Limb (tissue), 2 donors: ENCODE results near the gene CD83.
"Not testable (repeated sequence)": the region's sequence is repeated elsewhere in the genome, so short reads cannot be mapped to it uniquely, and the experiment has no call there.

Source experiments
- DNase-seq, 2 donors: peaks; one replicate each; pipeline ENCODE4 v3.0.0-alpha.2; 2016; ENCODE audit errors: extremely low spot score in 2 of 2

Gene CD83

DNA sequence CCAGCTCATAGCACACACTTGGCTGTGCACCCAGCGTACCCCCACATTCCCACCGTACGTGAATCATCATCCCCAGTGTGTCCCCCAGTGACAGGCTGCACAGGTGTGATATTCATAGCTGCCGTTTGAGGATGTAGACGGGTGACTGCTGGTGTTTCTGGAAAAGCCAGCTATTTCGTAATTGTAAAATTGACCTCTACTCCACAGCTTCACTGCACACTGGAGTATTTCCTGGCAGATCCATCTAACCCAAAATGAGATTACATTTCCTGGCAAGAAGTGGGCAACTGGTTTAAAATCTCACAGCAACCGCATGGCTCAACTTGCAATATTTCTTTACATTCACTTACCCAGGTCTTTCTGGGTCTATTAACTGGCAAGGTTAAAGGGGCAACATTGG, 30.3 kb downstream of the CD83 start:
- no peak for DNase-seq

- DNase-seq: no peak
These were observed 30.9 kb downstream of the CD83 start for GRCh38 chr6:14148471-14148870.

DNA sequence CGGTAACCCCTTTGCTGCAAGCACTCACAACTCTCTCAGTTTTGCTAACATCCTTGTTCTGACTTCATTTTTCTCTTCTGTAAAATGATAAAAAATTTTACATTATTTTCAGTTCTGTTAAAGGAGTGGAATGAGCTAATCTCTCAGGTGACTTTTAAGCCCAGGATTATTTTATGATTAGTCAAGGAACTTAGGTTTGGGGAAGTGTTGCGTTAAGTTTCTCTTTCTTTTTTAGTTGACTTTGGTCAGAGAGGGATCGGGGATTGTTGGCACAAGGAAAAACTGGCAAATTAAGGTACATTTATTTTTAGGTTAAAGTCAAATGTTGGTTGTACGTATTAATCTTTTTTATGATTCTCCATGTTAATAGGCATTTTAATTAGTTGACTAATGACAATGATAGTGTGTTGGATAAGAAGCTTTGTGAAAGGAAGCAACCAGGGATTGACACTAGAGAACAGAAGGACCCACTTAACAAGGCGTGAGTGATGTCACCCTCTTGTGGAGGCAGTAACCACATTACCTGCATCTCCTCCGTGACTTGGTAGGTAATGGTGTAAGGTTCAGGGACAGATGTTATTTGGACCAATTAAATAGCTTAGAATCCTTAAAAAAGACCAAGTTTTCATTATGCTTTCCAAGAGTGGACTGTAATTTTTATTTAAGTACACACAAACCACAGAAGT, 31.6 kb downstream of the CD83 start:
- no peak for DNase-seq

DNA sequence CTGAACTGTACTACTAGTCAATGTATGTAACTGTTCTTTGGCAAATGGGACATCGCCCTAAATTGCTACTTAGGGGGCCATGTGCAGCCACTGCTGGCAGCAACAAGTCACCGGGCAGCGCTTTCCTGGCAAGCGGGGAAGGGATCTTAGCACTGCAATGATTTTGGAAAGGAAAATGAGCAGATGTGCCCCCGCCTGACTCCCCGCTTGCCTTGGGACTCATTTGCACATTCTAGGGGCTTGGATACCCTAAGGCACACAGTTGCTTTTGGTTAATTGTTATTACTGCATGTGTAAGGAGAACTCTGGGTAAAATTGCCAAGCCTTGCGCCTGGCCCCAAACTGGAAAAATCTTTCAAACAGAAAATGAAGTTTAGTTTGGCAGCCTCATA, 32.2 kb downstream of the CD83 start:
- no peak for DNase-seq

DNA sequence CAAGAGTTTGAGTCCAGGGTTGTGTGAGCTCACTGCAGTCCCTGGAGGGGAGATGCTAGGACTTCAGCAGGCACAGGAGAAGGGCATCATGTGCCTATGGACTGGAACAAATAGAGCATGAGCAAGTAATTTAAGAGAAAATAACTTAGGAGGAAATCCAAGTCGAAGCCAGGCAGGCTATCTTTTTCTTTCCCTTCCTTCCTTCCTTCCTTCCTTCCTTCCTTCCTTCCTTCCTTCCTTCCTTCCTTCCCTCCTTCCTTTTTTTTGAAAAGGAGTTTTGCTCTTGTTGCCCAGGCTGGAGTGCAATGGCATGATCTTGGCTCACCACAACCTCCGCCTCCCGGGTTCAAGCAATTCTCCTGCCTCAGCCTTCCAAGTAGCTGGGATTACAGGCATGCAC, 33.7 kb downstream of the CD83 start:
- not testable (repeated sequence) for DNase-seq

- DNase-seq: no peak
These were observed 34.2 kb downstream of the CD83 start for GRCh38 chr6:14151773-14152172.

DNA sequence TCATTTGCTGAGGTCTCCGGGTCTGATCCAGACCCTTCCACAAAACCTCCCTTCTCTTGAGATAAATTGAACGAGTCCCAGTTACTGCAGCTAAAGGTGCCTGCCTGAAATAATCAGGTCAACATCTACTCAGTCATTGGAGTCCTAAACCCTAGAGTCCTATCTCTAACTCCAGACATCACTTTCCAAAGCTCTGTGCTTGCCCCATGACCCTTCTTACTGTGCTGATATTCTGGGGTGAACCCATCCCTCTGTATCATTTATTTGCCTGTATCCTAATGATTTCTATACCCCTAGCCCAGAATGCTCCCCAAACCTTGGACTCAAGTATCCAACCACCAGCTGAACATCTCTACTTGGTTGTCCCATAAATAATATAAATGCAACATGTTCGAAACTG, 35.7 kb downstream of the CD83 start:
- DNase-seq: no peak

DNA sequence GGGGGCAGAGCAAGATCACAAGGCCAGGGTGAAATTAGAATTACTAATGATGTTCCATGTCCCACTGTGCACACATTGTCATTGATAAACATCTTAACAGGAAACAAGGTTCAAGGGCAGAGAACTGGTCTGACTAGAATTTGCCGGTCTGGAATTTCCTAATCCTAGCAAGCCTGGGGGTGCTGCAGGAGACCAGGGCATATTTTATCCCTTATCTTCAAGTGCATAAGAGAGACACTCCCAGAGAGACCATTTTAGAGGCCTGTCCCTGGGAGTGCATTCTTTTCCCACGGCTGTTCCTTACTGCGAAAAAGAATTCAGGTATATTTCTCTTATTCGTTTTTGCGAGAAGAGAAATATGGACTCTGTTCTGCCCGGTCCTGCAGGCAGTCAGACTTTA, 41.5 kb downstream of the CD83 start:
- DNase-seq: no peak

GRCh38 chr6:14162826-14163225, 45.3 kb downstream of the CD83 start:
- DNase-seq: no peak

DNA sequence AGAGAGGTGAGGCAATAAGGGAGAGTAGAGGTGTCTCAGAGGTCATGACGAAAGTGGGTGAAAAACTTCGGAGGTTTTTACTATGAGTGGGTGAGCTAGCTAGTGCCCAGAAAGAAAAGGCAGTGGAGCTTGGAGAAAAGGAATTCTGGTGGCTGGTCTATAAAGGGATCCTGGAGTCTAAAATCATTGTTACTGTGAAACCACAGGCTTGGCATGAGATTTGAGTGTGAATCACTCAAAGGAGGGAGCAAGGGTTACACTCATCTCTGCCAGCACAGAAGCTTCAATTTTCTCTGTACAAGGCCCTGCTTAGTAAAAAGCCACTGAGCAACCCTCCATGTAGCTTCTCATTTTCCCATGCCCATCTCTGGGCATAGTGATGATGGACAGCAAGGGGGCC, 47.5 kb downstream of the CD83 start:
- no peak for DNase-seq

- DNase-seq: no peak
These were observed 49.3 kb downstream of the CD83 start for GRCh38 chr6:14166839-14167238.

- DNase-seq: no peak
These were observed 52.6 kb downstream of the CD83 start for GRCh38 chr6:14170128-14170527.

DNA sequence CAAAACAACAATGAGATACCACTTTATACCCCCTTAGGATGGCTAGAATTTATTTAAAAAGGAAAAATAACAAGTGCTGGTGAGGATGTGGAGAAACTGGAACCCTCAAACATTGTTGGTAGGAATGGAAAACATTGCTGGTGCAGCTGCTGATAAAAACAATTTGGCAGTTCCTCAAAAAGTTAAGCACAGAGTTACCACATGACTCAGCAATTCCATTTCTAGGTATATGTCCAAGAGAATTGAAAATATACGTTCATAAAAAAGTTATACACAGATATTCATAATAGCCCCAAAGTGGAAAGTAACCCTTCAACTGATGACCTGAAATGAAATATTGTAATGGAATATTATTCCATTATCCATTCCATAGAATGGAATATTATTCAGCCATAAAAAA, 55.0 kb downstream of the CD83 start:
- no peak for DNase-seq

GRCh38 chr6:14174226-14174625, 56.7 kb downstream of the CD83 start:
- DNase-seq: no peak

DNA sequence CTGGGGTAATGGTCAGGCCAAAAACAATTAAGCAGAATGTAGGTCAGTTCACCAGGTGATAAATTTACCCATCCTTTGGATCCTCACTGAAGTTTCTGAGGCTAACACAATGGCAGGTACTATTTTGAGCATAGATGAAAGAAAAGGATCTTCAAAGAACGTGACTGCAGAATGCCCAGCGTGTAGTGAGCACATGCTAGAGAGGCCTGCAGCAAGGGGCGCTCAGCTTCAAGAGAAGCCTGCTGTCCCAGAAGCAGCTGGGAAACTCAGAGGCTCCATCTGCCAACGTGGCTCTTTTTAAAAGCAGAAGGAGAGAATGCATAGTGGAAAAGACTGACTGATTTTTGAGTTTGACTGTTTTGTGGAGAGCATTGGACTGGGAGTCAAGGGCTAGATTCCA, 57.4 kb downstream of the CD83 start:
- DNase-seq: no peak

DNA sequence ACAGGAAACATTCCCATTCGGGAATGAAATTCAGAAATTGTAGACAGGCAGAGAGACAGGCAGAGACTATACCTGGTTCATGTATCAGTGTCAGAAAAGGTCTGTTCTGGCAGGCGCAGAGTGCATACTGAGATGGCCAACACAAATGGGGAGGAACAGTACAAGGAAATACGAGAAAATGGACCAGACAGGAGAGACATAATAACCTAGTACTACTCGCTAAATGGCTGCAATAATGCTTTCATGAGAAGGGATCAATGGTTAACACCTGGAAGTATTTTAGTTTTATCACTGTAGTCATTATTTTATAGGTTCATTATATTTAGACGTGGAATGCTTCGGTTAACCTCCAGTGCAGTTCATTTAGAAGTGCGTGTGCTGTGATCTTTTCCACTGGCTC, 58.9 kb downstream of the CD83 start:
- DNase-seq: no peak

GRCh38 chr6:14177413-14178082, 60.0 kb downstream of the CD83 start:
- DNase-seq: no peak

GRCh38 chr6:14178083-14178445, 60.5 kb downstream of the CD83 start:
- no peak for DNase-seq

GRCh38 chr6:14180609-14181008, 63.0 kb downstream of the CD83 start:
- DNase-seq: no peak

DNA sequence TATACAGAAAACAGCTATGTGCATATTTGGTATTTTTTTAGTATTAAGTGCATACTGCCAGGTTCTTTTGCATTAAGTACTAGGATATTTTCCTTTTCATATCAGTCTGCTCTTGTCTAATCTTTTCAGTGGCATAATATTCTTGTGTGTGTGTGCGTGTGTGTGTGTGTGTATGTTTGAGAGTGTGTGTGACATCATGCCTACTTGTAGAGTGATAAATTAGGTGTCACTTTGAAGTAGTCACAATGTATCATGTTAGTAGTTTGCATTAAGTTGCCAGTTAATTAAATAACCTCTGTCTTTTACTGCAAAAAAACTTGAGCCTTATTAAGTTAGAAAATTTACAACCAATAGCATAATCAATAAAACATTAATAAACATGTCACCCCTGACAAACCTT, 65.3 kb downstream of the CD83 start:
- DNase-seq: no peak
